ENCODE measurements around the gene EPHA8. TPM values are rescaled to one million over a fixed set of nuclear protein-coding genes. Genes with fewer than 3 reads are reported as not detected.

EPHA8 gene
- total RNA-seq, 4 donors from 2014 or later, result not detected

DNA sequence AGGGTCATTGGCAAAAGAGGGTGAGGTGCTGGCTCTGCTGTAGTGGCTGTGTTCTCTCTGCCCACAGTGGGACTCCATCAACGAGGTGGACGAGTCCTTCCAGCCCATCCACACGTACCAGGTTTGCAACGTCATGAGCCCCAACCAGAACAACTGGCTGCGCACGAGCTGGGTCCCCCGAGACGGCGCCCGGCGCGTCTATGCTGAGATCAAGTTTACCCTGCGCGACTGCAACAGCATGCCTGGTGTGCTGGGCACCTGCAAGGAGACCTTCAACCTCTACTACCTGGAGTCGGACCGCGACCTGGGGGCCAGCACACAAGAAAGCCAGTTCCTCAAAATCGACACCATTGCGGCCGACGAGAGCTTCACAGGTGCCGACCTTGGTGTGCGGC, 12.9 kb downstream of the EPHA8 start:
- 84 to 90% methylated on average over 20 to 23 of the region's 23 CpGs for WGBS, 2 donors
- TF ChIP-seq POLR2A (IDR thresholded peaks at IDR 0.05), result no peak
- TF ChIP-seq, protein P1, sequence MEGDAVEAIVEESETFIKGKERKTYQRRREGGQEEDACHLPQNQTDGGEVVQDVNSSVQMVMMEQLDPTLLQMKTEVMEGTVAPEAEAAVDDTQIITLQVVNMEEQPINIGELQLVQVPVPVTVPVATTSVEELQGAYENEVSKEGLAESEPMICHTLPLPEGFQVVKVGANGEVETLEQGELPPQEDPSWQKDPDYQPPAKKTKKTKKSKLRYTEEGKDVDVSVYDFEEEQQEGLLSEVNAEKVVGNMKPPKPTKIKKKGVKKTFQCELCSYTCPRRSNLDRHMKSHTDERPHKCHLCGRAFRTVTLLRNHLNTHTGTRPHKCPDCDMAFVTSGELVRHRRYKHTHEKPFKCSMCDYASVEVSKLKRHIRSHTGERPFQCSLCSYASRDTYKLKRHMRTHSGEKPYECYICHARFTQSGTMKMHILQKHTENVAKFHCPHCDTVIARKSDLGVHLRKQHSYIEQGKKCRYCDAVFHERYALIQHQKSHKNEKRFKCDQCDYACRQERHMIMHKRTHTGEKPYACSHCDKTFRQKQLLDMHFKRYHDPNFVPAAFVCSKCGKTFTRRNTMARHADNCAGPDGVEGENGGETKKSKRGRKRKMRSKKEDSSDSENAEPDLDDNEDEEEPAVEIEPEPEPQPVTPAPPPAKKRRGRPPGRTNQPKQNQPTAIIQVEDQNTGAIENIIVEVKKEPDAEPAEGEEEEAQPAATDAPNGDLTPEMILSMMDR (IDR thresholded peaks at IDR 0.05), result no peak
- no peak for TF ChIP-seq EP300 (IDR thresholded peaks at IDR 0.05)
- Histone ChIP-seq H3K27me3 (peaks cover 0 to 28% of the 10 kb centered on the region in 2 donors), H3K36me3 (no peaks in the 10 kb centered on the region), H3K9me3 (no peaks in the 10 kb centered on the region), H3K4me3 (no peak overlapping the region), H3K4me1 (no peaks in the 10 kb centered on the region), H3K27ac (no peak overlapping the region)
- no peak for DNase-seq (ENCODE audit: low spot score in 2 of 2)

- Histone ChIP-seq H3K27me3 (peaks cover 0 to 24% of the 10 kb centered on the region in 2 donors), H3K9me3 (no peaks in the 10 kb centered on the region), H3K36me3 (no peaks in the 10 kb centered on the region), H3K4me3 (no peak overlapping the region), H3K27ac (no peak overlapping the region), H3K4me1 (no peaks in the 10 kb centered on the region)
- no peak for DNase-seq (ENCODE audit: low spot score in 2 of 2)
- TF ChIP-seq, protein P1 (IDR thresholded peaks at IDR 0.05), result no peak
- TF ChIP-seq EP300 (IDR thresholded peaks at IDR 0.05), result no peak
- no peak for TF ChIP-seq POLR2A (IDR thresholded peaks at IDR 0.05)
- WGBS, 2 donors, result 91 to 94% methylated on average over 24 of the region's 24 CpGs
Measured at GRCh38 chr1:22576617-22577016, 13.3 kb downstream of the EPHA8 start.

DNA sequence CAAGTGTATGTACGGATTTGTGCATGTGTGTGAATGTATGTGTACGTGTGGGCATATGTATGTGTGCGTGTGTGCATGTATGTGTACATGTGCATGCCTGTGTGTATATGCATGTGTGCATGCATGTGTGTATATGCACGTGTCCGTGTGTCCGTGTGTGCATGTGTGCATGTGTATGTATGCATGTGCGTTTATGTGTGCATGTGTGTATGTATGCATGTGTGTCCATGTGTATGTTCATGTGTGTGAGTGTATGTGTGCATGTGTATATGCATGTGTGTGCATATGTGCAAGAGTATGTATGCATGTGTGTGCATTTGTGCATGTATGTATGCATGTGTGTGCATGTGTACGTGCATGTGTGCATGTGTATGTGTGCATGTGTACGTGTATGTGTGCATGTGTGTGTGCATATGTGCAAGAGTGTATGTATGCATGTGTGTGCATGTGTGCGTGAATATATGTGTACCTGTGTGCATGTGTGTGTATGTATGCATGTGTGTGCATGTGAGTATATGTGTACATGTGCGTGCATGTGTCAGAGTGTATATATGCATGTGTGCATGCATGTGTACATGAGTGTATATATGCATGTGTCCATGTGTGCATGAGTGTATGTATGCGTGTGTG, 15.6 kb downstream of the EPHA8 start:
- 95 to 96% methylated on average over 12 of the region's 12 CpGs for WGBS, 2 donors
- H3K9me3 ChIP-seq, result no peaks in the 10 kb centered on the region
- H3K4me3 ChIP-seq, result no peak overlapping the region
- TF ChIP-seq, protein P1 (IDR thresholded peaks at IDR 0.05), result no peak
- no peak for DNase-seq (ENCODE audit: low spot score in 2 of 2)
- H3K27ac ChIP-seq, result no peak overlapping the region
- H3K4me1 ChIP-seq, result no peaks in the 10 kb centered on the region
- H3K27me3 ChIP-seq, result peaks cover 0 to 4% of the 10 kb centered on the region in 2 donors
- no peaks in the 10 kb centered on the region for H3K36me3 ChIP-seq

DNA sequence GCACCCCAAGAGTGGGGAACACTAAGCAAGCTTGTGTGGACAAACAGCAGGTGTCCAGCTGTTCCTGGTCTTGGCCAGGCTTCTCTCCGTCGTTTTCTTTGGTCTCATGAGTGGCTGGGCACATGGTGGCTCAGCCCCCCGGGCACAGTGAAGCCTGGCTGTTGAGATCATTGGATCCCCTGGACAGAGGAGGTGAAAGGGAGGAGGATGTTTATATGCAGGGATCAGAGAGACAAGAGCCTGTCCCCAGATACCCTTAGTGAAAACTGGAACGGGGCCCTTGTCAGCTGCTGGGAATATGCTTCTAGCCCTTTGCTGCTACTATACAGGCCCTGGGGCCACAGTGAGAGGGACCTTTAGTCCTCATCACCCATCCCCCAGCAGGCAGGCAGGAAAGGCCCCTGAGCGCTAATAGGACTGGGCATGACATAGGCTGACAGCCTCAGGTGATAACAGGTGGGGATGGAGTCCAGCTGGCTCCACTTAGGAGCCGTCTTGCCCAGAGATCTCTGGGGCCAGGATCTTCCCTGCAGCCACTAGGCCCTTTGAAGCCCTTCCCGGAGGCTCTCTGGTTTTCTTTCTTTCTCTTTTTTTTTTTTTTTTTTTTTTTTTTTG, 16.4 kb downstream of the EPHA8 start:
- TF ChIP-seq, protein P1 (IDR thresholded peaks at IDR 0.05), result no peak
- TF ChIP-seq POLR2A (IDR thresholded peaks at IDR 0.05) (no peak), EP300 (IDR thresholded peaks at IDR 0.05) (no peak)
- Histone ChIP-seq H3K36me3 (no peaks in the 10 kb centered on the region), H3K4me3 (no peak overlapping the region), H3K9me3 (no peaks in the 10 kb centered on the region), H3K27me3 (peaks cover 0 to 4% of the 10 kb centered on the region in 2 donors), H3K4me1 (no peaks in the 10 kb centered on the region), H3K27ac (no peak overlapping the region)
- no peak for DNase-seq (ENCODE audit: low spot score in 2 of 2)
- WGBS, 2 donors, result 46 to 60% methylated on average over 6 to 7 of the region's 7 CpGs

Data from tibial nerve (tissue), 4 donors.